Measurements from ENCODE around the gene SCN8A. TPM values are rescaled to one million over a fixed set of nuclear protein-coding genes. Genes with fewer than 3 reads are reported as not detected.

SCN8A gene
- total RNA-seq, 1 donor from 2014 or later: 0.13 TPM

DNA sequence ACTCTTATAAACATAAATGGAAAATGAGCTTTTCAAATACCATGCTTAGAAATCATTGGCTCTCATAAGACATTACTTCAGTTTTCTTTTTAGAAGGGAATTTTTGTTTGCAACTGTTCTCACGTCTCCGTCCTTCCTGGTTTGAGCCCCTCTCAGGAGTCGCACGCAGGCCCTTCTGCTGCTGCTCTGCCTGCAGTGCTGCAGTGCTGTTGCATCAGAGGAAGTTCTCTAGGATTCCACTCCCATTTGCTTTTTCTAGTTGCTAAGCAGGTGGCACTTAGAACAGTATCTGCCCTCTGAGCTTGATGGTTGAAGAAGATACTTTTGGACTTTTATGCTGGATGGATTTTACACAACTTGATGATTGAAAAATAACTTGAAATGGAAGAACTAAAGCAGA lies 70.8 kb downstream of the SCN8A start:
- no peak for ATAC-seq (ENCODE audit: poor library complexity)
- intact Hi-C loops (cut with DNase I): no loop called here
- no peak for DNase-seq

DNA sequence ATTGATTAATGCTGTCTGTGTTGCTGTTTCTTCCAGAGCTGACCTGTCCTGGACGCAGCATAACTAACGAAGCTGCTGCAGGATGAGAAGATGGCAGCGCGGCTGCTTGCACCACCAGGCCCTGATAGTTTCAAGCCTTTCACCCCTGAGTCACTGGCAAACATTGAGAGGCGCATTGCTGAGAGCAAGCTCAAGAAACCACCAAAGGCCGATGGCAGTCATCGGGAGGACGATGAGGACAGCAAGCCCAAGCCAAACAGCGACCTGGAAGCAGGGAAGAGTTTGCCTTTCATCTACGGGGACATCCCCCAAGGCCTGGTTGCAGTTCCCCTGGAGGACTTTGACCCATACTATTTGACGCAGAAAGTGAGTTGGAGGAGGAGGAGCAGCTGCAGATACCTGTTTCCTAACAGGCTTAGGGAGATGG lies 71.7 kb downstream of the SCN8A start:
- ATAC-seq (ENCODE audit: poor library complexity) (no peak), DNase-seq (no peak)
- intact Hi-C loops (cut with DNase I): no loop called here

DNA sequence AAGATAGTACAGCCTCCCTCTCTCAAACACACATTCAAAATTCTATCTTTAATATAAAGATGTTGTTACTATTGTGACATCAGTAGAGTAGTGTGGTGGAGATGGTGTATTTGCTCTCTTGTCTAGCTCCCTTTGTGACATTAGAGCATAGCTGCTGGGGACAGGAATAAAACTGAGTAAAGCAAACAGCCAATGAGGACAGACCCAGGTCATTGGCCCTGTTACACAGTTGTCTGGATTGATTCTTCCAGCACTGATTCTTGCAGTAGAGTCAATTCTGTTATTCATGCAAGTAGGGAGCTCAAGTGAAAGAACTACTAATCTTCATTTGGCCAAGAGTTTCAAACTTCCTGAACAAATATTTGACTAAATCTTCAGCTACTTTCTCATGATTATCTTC lies 72.4 kb downstream of the SCN8A start:
- intact Hi-C loops (cut with DNase I): no loop called here
- ATAC-seq (ENCODE audit: poor library complexity): no peak
- DNase-seq: no peak

DNA sequence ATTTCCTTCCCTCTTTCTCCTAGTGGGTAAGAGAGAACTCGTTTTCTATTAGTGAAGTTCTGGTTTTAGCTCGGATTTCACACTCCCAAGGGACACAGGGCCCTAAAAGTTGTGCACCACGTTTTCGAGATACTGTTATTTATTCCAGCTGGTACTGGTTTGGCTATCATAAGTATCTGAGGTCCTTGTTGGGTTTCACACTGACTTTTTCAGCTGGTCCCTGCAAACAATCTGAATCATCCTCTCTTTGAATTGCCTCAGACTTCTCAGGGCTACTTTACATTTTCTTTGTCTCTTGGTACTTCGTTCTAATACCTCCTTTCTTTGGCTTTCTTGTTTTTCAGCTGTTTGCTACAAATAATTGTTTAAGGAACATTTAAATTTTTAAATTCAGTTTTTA lies 75.7 kb downstream of the SCN8A start:
- ATAC-seq (ENCODE audit: poor library complexity) (no peak), DNase-seq (no peak)
- intact Hi-C loops (cut with DNase I): no loop called here

DNA sequence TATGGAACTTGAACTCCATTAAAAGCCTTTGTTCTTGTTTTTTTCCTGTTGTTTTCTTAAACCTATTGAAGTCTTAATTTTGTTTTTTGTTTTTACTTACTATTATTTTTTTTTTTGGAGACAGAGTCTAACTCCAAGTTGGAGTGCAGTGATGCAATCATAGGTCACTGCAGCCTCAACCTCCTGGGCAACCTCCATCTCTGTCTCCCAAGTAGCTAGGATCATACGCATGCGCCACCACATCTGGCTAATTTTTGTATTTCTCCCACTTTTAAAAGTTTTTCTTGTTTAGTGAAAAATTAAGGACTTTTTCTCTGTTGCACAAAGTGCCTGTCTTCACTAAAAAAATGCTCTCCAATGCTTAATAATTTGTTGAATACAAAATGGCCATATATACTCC lies 76.2 kb downstream of the SCN8A start:
- DNase-seq (no peak), ATAC-seq (ENCODE audit: poor library complexity) (no peak)
- intact Hi-C loops (cut with DNase I): no loop called here

DNA sequence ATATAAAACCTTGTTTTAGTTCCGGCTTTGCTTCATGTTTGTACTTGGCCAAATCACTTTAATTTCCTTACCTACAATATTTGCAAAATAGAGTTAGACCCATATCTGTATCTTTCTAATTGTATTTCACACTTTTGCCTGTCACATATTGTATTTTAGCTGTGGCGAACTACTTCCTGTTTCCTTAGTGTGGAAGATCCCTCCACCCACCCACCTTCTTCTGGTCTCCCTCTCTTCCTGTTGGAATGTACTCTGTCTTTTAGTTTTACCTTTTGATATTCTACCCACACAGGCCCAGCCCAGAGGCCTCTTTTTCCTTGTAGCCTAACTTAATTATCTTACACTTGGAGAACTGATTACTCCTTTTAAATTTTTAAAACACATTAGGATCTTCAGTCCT lies 78.2 kb downstream of the SCN8A start:
- no peak for ATAC-seq (ENCODE audit: poor library complexity)
- intact Hi-C loops (cut with DNase I): no loop called here
- no peak for DNase-seq

DNA sequence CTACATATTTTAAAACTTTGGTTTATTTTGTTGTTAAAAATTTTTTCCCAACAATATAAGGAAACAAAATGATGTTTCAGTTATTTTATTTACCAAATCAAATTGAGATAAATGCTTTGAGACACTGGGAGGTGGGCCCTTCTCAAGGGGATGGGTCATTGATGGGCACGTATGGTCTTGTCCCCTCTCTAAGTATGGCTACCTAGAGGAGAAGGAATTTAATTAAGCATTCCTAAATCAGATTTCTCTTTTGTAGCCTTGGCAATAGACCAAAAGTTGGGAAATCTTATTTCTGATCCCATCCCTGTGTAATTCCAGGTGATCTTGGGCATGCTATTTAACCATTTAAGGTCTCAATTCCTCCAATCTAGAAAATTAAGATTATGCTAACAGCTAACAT lies 79.0 kb downstream of the SCN8A start:
- ATAC-seq (ENCODE audit: poor library complexity) (no peak), DNase-seq (no peak)
- intact Hi-C loops (cut with DNase I): no loop called here

DNA sequence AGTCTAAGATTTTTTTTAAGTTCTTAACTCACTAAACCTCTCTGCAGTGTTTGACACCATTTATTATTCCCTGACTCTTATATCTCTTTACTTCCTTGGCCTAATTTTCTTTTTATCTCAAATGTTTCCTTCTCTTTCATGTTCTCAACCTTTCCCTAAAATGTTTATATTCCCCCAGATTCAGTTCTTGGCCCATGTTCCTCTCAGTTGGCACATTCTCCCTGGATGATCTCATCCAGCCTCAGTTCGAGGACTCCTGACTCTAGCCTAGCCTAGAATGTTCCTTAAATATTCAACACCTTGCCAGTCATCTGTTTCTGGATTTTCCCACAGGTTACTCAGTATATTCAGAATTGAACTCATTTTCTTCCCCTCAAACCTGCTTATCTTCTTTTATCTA lies 81.3 kb downstream of the SCN8A start:
- intact Hi-C loops (cut with DNase I): no loop called here
- DNase-seq (no peak), ATAC-seq (ENCODE audit: poor library complexity) (no peak)

DNA sequence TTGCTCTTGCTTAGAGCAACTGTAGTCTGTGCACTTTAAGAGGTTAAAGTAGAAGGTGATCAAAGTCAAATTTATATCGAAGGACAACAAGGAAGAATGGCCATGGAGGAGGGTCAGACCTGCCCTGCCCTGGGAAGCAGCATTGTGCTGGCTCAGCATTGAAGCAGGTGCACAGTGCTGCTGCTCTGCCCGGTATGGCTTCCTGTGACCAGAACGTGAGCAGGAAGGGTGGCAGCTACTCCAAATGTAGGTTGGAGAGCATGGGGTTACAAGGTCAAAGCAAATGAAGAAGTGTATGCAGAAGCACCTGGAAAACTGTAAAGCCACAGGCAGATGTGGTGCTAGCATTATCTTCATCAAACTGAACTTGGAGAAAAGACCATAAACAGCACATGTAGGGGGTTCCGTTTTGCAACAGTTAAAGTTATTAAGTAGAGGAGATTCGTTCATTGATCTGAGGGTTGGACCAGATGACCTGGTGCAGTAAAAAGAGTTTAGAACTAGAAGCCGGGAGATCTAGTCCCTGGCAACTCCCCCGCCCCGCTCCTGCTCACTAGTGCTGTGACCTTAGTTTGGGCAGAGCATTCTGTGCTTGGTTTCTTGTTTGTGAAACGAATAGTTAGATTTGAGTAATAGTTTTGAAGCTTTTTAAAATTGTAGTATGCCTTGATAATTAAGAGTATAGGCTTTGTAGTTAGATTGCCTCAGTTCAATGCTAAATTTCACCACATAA lies 84.2 kb downstream of the SCN8A start:
- DNase-seq: no peak
- intact Hi-C loops (cut with DNase I): no loop called here

DNA sequence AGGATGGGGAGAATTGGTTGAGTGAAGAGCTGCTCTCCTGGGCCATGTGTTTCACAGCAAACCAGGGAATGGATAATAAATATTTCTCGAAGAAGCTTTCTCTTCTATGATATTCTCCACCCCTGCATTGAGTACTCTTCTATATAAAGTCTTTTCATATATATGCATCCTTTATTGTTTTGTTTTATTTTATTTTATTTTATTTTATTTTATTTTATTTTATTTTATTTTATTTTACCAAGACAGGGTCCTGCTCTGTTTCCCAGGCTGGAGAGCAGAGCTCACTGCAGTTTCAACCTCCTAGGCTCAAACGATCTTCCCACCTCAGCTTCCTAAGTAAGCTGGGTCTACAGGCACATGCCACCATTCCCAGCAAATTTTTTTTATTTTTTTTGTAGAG lies 85.8 kb downstream of the SCN8A start:
- no peak for ATAC-seq (ENCODE audit: poor library complexity)
- no peak for DNase-seq
- intact Hi-C loops (cut with DNase I): no loop called here

More for the DNA sequence above, 84.2 kb downstream of the SCN8A start:
- no peak for ATAC-seq (ENCODE audit: poor library complexity)

DNA sequence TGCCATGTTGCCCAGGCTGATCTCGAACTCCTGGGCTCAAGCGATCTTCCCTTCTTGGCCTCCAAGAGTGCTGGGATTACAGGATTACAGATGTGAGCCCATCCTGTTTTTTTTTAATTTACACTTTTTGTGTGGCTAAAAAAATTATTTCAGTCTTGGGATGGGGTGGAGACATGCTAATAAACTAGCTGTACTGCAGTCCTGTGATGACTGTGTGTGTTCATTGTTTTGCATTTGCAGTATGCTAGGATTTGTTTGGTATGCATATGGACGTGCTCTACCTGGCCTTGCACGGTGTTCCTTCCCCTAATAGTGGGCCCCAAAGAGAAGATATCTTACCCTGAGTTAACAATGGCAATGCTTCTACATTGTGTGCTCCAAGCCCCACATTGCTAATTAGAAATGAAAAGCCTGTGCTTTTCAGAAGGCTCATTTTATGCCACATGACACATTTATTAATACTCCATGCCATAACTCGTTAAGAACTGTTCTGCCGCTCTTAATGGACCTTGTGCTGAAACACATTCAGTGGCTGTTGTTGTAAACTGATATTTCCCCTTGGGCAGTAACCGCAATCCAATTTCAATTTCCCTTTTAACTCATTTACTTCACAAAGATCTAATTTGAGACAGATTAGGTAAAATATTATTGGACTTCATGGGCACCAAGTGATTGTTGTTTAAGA lies 86.4 kb downstream of the SCN8A start:
- no peak for DNase-seq
- intact Hi-C loops (cut with DNase I): no loop called here
- no peak for ATAC-seq (ENCODE audit: poor library complexity)

DNA sequence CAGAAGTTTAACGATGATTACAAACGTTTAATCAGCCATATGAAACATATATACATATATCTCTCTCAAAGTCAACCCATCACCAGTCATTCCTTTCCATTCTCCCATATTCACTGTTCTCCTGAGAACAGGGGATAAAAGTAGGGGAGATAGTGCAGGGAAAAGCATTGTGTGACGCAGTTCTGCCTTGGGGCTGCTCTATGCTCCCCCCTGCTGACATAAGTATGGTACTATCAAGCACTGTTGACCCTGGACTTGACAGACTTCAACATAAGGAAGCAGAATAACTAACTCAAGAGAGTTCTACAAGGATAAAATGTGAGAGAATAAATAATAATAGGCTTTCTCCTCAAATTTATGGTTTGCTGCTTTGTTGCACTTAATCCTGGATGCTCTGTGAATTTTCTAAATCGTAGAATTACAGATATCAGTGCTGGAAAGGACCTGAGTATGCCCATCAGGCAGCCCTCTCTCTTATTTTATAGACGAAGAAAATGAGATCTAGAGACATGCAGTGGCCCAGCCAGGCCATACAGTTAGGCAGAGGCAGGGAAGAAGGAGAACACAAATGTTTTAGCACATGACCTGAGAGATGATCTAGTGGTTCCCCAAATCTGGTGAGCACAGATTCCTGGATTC lies 87.2 kb downstream of the SCN8A start:
- DNase-seq: no peak
- ATAC-seq (ENCODE audit: poor library complexity): peak; percentile 72
- intact Hi-C loops (cut with DNase I): no loop called here

DNA sequence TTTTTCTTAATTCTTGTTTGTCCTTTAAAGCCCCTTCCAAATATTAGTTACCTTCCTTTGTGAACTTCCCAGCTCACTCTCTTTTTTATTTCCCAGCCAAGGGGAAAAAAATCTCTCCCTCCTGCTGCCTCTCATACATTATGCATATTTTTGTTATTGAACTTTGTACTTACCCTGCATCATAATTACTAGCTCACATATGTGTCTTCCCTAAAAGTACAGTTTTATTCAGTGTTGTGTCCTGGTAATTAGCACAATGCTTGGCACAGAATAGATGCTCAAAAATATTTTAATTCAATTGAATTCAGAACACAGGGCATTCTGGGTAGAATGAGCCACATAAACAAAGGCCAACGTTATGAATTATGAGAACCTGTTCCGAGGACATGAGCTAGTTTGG lies 91.9 kb downstream of the SCN8A start:
- no peak for ATAC-seq (ENCODE audit: poor library complexity)
- no peak for DNase-seq
- intact Hi-C loops (cut with DNase I): no loop called here

DNA sequence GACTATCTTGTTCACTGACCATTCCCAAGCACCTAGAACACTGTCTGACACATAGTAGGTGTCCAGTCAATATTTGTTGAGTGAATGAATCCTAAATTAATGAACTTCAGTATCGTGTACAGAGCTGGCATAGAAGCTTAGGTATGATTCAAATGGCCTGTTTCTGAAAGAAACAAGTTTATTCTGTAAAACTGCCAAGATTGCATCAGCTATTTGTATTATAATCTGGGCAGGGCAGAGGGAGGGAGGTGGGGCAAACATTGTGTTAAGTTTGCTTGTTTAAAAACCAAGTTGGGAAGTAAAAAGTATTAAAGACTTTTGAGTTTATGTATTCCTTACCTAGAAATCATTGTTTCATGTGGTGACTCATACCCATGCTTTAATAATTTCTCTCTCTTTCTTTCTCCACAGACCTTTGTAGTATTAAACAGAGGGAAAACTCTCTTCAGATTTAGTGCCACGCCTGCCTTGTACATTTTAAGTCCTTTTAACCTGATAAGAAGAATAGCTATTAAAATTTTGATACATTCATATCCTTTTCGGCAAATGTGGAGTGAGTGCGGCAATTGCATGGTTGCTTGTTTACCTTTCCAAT lies 92.8 kb downstream of the SCN8A start:
- ATAC-seq (ENCODE audit: poor library complexity): peak; percentile 20
- intact Hi-C loops (cut with DNase I): no loop called here
- no peak for DNase-seq

DNA sequence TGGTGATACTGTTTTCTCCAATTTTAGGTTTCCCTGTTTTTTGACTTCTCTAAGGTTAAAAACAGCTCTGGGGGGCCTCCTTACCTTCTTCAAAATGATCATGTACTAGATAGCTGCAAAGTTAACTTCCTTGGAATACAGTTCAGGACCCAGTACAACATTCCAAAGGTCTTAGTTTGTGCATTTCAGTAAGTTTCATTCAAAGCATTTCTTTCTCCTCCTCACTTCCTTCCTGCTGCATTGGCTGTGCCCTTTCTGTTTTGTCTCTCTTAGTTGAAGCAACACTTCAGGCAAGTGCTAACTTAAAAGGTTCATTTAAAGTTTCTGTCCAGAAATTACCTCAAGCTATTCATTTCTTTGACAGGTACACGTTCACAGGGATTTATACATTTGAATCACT lies 95.7 kb downstream of the SCN8A start:
- no peak for DNase-seq
- intact Hi-C loops (cut with DNase I): no loop called here
- ATAC-seq (ENCODE audit: poor library complexity): no peak

DNA sequence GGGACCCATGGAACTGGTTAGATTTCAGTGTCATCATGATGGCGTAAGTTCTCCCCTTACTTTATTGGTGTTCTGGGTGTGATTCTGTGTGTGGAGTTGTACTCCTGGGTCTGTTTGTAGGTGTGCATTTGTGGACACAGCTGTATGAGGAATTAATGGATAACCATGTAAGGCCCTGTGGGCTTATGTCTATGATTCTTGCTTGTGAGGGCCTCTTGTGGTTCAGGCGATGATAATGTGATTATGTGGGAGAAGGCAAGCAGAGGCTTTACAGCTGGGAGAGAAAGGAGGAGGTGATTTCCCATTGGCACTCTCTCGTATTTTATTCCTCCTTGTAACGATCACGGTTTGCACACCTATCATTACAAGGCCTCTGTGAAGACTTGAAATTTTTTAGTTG lies 96.1 kb downstream of the SCN8A start:
- intact Hi-C loops (cut with DNase I): no loop called here
- ATAC-seq (ENCODE audit: poor library complexity): no peak

DNA sequence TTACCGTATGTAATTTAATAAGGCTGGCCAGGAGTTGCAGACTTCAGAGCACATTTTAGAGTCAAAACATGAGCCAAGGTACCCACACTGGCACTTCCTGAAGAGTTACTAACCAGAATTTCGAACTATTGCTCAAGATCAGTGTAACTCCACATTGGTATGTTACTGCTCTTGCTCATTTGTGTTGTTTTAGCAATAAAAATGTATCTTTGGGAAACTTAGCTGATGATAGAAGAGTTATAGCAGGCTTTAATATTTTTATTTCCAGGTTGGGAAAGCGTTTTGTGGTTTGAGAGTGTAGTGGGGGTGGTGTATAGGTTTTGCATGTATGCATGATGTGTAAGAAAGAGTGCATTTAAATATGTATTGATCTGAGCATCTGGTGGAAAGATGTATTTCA lies 96.6 kb downstream of the SCN8A start:
- no peak for ATAC-seq (ENCODE audit: poor library complexity)
- intact Hi-C loops (cut with DNase I): no loop called here
- no peak for DNase-seq

More for the DNA sequence above, 96.1 kb downstream of the SCN8A start:
- no peak for DNase-seq

DNA sequence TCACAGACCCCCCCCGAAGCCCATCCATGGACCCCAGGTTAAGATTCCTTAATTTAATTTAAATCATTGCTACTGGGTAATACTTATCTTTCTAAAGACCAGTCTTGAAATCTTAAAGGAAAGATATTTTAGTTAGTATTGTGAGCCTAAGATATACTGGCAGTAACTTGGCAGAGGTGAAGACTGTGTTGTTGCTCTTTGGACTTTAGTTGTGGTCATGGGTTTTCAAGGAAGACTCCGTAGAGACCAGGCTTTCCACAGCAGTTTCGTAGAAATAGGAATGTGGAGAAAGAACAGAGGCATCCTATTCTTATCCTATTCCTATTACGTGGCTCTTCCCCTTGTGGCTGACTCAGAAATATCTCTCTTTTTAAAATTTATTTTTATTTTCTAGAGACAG lies 99.0 kb downstream of the SCN8A start:
- intact Hi-C loops (cut with DNase I): no loop called here
- ATAC-seq (ENCODE audit: poor library complexity): no peak

DNA sequence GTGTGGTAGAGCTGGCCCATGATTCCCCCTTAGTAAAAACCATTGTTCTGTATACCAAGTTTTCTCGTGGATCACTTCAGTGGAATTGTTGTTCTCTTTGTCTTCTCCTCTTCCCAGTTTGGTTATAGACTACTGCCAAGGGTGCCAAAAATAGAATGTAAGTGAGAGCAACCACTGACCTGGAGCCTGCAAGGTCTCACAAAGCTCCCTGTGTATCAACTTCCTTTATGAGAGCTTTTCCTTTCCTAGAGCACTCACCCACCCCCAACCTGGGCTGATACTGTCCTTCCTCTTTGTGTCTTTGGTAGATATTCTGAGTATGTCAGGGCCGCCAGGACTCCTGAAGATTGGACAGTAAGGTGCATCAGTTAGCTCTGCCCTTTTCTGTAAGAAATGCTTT lies 101.0 kb downstream of the SCN8A start:
- ATAC-seq (ENCODE audit: poor library complexity) (peak; percentile 80), DNase-seq (no peak)
- intact Hi-C loops (cut with DNase I): no loop called here

More for the DNA sequence above, 99.0 kb downstream of the SCN8A start:
- DNase-seq: no peak

DNA sequence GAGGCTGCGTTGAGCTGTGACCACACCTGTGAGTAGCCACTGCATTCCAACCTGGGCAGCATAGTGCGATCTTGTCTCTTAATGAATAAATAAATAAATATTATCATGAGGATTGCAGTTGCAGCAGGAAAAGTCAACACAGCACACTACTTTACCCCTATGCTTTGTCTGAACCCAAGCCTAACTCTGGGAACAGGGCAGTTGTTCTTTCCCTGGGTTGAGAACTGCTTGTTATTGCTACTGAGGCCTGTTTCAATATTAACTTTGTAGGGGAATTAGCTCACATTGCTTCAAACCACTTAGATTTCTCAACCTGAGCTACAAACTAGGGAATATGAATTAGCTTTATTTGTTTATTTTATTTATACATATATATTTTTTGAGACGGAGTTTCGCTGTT lies 102.5 kb downstream of the SCN8A start:
- DNase-seq (no peak), ATAC-seq (ENCODE audit: poor library complexity) (no peak)
- intact Hi-C loops (cut with DNase I): no loop called here
